DMS153 (cell line): Measurements from ENCODE around the gene SPINK8.
"Not testable (repeated sequence)": the region's sequence is repeated elsewhere in the genome, so short reads cannot be mapped to it uniquely, and the experiment has no call there.

Source experiments
- DNase-seq: peaks from one replicate; lab custom pipeline; 2025; lab: John Stamatoyannopoulos, UW

The SPINK8 gene

DNA sequence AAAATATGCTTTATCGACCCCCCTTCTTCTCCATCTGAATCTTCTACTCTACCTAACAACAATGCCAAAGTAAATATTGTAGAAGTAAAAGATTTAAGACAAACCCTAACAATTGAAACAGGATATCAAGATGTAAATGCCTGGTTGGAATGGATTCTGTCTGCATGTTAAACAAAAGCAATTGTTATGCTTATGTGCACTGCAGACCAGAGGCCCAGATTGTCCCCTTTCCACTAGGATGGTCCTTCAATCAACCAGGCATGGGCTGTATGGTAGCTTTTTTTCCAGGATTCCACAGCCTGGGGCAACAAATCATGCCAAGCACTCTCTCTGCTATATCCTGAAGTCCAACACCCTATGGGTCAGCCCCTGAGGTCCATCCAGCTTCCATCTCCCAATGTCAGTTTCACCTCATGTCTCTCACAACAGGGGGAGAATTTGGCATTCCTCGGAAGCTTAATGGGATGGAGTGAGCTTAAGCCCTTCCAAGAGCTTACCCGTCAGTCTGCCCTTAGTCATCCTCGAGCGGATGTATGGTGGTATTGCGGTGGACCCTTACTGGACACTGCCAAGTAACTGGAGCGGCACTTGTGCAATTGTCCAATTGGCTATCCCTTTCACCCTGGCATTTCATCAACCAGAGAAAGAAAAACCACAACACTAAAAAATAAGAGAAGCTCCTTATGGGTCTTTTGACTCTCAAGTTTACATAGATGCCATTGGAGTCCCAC is 56.4 kb downstream of the SPINK8 start:
- DNase-seq: no peak

DNA sequence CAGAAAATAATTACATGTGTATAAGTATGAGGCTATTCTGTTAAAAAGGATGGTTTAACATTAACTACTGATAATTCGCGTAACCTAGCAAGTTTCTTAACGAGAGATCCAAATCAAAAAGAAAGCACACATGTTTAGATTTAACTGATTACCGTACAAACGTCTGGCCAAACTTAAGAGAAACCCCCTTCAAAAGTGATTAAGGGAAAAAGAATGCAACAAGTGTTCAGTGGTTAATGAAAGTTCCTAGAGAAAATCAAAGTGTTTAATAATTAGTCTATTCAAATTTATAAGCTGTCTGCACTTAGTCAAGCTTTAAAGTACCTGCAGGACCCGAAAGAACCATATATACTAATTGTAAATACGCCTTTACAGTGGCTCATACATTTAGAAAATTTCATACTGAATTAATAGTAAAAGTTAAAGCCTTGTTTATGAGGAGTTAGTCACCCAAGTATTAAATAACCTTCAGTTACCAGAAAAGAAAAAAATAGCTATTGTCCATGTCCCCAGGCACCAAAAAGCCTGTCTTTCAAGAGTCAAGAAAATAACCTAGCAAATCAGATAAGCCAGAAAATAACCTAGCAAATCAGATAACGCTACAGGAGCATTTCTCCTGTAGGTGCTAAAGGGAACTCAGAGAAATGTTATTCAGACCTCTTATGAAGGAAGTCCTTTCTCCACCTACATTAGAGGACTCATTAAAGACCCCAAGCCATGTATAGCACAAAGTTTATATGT is 58.0 kb downstream of the SPINK8 start:
- no peak for DNase-seq

DNA sequence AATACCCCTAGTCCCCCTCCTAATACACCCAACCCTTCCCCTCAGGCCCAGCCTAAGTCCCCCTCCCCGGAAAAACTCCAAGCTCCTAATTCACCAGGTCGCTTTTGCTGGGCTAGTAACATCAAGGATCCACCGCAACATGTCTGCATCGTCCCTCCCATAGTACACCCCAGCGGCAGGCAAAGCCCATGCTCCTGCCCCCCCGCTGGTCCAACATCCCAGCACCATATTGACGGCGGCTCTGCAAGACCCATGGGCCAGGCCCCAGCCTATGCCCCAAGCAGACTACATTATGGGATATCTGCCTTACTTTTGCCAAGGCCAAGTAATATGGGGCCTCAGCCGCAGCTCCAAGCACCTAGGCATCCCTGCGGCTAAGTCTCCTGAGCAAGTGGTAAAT is 59.0 kb downstream of the SPINK8 start:
- no peak for DNase-seq

DNA sequence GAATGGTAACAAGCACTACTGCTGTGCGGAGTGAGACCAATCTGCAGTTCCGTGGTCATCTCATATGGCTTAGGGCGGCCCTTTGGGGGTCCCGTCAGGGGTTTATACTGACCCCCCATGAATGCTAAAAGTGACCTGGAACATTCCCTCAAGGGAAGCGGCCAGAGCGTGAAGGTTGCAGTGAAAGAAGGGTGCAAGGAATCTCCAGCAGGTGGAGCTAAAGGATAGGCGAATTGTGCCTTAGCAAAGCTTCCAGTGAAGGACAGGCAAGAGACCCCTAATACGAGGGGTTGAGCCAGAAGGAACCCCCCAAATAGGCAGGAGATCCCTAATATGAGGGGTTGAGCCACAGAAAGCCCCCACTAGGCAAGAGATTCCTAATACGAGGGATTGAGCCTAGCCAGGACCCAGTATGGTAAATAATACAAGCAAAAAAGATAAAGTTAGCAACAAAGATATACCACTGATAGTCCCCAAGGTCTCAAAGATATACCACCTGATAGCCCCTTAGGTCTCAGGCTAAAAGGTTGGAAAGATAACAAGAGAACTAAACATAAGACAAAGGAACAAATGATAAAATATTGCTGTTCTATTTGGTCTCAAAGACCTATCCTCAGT is 59.8 kb downstream of the SPINK8 start:
- no peak for DNase-seq

DNA sequence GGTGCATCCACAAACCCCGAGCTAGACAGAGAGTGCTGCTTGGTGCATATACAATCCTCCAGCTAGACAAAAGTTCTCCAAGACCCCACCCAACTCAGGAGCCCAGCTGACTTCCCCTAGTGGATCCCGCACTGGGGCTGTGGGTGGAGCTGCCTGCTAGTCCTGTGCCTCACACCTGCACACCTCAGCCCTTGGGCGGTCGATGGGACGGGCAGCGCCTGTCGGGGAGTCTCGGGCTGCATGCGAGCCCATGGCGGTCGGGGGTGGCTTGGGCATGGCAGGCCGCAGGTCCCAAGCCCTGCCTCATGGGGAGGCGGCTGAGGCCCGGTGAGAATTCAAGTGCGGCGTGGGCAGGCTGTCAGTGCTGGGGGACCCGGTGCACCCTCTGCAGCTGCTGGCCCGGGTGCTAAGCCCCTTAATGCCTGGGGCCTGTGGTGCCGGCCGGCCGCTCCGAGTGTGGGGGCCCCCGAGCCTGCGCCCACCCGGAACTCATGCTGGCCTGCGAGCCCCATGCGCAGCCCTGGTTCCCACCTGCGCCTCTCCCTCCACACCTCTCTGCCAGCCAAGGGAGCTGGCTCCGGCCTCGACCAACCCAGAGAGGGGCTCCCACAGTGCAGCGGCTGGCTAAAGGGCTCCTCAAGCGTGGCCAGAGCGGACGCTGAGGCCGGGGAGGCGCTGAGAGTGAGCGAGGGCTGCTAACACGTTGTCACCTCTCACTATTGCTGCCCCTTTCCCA is 61.5 kb downstream of the SPINK8 start:
- DNase-seq: no peak

DNA sequence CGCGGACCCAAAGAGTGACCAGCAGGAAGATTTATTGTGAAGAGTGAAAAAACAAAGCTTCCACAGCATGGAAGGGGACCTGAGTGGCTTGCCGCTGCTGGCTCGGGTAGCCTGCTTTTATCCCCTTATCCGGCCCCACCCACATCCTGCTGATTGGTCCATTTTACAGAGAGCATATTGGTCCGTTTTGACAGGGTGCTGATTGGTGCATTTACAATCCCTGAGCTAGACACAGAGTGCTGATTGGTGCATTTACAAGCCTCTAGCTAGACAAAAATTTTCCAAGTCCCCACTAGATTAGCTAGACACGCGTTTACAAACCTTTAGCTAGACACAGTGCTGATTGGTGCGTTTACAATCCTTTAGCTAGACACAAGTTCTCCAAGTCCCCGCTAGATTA is 62.2 kb downstream of the SPINK8 start:
- DNase-seq: not testable (repeated sequence)

DNA sequence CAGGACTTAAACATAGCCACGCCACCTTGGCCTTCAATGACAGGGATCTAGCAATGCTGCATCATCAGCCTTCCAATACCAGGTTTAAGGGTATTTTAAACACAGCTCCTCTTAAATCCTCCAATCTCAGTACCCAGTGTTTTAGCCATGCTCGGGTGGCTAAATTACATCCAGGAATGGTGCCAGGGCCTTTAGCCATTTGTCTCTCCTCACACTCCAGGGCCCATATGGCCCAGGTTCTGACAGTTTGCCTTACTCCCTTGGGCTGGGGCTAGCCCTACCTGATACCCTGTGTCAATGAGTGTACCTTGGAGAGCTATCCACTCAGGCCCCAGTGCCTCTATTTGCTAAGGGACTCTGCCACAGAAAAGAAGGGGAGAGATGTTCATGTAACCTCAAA is 63.2 kb downstream of the SPINK8 start:
- DNase-seq: no peak

DNA sequence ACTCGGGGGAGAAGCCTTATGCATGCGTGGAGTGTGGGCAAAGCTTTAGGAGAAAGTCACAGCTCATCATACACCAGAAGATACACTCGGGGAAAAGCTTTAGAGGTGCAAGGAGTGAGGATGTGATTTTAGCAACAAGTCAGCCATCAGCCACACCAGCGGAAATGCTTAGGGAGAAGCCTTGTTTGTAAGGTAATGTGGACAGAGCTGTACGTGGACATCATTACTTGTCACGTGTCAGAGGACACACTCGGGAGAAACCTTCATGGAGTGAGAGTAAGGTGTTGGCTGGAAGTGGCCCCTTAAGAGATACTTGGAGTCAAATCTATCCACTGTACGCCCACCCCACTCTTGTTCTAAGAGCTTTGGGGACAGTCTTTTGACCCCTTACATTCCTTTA is 63.9 kb downstream of the SPINK8 start:
- DNase-seq: no peak

DNA sequence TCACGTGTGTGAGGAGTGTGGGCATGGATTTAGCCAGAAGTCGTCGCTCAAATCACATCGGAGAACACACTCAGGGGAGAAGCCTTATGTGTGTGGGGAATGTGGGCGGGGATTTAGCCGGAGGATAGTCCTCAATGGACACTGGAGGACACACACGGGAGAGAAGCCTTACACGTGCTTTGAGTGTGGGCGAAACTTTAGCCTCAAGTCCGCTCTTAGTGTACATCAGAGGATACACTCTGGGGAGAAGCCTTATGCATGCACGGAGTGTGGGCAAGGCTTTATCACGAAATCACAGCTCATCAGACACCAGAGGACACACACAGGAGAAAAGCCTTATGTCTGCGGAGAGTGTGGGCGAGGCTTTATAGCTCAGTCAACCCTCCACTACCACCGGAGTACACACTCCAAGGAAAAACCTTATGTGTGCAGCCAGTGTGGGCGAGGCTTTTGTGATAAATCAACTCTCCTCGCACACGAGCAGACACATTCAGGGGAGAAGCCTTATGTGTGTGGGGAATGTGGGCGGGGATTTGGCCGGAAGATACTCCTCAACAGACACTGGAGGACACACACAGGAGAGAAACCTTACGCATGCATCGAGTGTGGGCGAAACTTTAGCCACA is 64.4 kb downstream of the SPINK8 start:
- peak; percentile 5 for DNase-seq

DNA sequence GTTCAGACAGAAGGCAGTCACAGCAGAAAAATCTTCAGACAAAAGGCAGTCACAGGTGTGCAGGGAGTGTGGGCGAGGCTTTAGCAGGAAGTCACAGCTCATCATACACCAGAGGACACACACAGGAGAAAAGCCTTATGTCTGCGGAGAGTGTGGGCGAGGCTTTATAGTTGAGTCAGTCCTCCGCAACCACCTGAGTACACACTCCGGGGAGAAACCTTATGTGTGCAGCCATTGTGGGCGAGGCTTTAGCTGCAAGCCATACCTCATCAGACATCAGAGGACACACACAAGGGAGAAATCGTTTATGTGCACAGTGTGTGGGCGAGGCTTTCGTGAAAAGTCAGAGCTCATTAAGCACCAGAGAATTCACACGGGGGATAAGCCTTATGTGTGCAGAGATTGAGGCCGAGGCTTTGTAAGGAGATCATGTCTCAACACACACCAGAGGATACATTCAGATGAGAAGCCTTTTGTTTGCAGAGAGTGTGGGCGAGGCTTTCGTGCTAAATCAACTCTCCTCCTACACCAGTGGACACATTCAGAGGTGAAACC is 65.0 kb downstream of the SPINK8 start:
- peak; percentile 85 for DNase-seq

DNA sequence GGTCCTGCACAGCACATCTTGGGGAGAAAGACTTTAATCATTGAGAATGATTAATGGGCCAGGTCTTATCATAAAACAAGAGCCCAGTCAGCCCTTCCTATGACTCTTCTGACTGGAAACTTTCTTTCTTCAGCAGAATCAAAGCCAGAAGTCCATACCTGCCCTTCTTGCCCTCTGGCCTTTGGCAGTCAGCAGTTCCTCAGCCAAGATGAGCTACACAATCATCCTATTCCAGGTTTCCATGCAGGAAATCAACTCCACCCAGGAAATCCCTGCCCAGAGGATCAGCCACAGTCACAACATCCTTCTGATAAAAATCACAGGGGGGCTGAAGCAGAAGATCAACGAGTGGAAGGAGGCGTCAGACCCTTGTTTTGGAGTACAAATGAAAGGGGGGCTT is 65.7 kb downstream of the SPINK8 start:
- DNase-seq: no peak

DNA sequence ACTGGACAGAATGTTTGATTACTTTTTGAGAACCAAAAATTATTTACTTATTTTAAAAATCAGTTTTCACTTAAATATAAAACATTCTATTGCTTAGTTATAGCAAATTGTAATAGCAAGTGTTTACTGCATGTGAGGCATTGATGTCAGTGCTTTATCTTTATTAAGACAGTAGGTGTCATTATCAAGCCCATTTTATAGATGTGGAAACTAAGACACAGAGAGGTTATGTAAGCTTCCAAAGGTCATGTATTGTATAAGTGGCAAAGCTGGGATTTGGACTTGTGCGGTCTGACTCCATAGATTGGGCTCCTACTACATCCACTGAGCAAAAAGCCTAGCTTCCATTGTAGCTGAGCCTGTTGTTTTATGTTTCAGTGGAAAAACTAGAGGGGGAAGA is 74.9 kb downstream of the SPINK8 start:
- DNase-seq: no peak
